DMS53 treated with DMSO at 0.1 percent for 48 hours (cell line): ENCODE data around the gene CLMN.

Experiments used
- DNase-seq: peaks from one replicate; lab custom pipeline; 2025; ENCODE audit not compliant: unreplicated experiment; lab: John Stamatoyannopoulos, UW

CLMN gene

GRCh38 chr14:95305145-95305544, 14.6 kb downstream of the CLMN start:
- DNase-seq: no peak

GRCh38 chr14:95304342-95304741, 15.4 kb downstream of the CLMN start:
- no peak for DNase-seq

- no peak for DNase-seq
These were observed 16.2 kb downstream of the CLMN start for GRCh38 chr14:95303552-95303951.

- no peak for DNase-seq
These were observed 16.8 kb downstream of the CLMN start for GRCh38 chr14:95302667-95303506.

- peak; percentile 30 for DNase-seq
These were observed 18.1 kb downstream of the CLMN start for GRCh38 chr14:95301527-95302187.

- peak; percentile 49 for DNase-seq
These were observed 18.8 kb downstream of the CLMN start for GRCh38 chr14:95300697-95301526.

- peak; percentile 92 for DNase-seq
These were observed 19.6 kb downstream of the CLMN start for GRCh38 chr14:95300002-95300696.

- peak; percentile 81 for DNase-seq
These were observed 20.4 kb downstream of the CLMN start for GRCh38 chr14:95299271-95299670.

GRCh38 chr14:95297832-95298231, 21.9 kb downstream of the CLMN start:
- no peak for DNase-seq

- no peak for DNase-seq
These were observed 22.7 kb downstream of the CLMN start for GRCh38 chr14:95296966-95297365.

GRCh38 chr14:95295600-95296376, 23.9 kb downstream of the CLMN start:
- no peak for DNase-seq

- peak; percentile 63 for DNase-seq
These were observed 24.7 kb downstream of the CLMN start for GRCh38 chr14:95294834-95295599.

GRCh38 chr14:95294320-95294719, 25.4 kb downstream of the CLMN start:
- no peak for DNase-seq

- no peak for DNase-seq
These were observed 26.3 kb downstream of the CLMN start for GRCh38 chr14:95293449-95293848.

GRCh38 chr14:95292660-95293425, 26.9 kb downstream of the CLMN start:
- no peak for DNase-seq

GRCh38 chr14:95291859-95292542, 27.7 kb downstream of the CLMN start:
- DNase-seq: peak; percentile 54

GRCh38 chr14:95290871-95291431, 28.8 kb downstream of the CLMN start:
- peak; percentile 95 for DNase-seq

- DNase-seq: no peak
These were observed 29.7 kb downstream of the CLMN start for GRCh38 chr14:95290021-95290420.
